Spinal cord (tissue), 10 donors: Measurements from ENCODE around the gene DUSP8. TPM values are rescaled to one million over a fixed set of nuclear protein-coding genes. Genes with fewer than 3 reads are reported as not detected.

Experiments
- DNase-seq, 6 donors: peaks; one replicate each; pipeline versions ENCODE4 v3.0.0 to v3.0.0-alpha.2; 2013 to 2015; ENCODE audit warnings: low spot score in 6 of 6, low read depth in 4 of 6
- H3K27ac ChIP-seq: one replicate; pipeline ENCODE4 v1.5.1; 2013; ENCODE audit warnings: low read depth, low read length, control low read depth
- H3K27me3 ChIP-seq: one replicate; pipeline ENCODE4 v1.6.1; 2013; ENCODE audit warnings: low read length; ENCODE audit not compliant: control insufficient read depth, insufficient read depth
- H3K36me3 ChIP-seq: one replicate; pipeline ENCODE4 v1.6.1; 2013; ENCODE audit warnings: low read length; ENCODE audit not compliant: control insufficient read depth, insufficient read depth
- H3K4me1 ChIP-seq: one replicate; pipeline ENCODE4 v1.6.1; 2013; ENCODE audit warnings: low read length; ENCODE audit not compliant: control insufficient read depth, insufficient read depth
- H3K4me3 ChIP-seq: one replicate; pipeline ENCODE4 v1.5.1; 2013; ENCODE audit warnings: low read depth, low read length, control low read depth
- H3K9me3 ChIP-seq: one replicate; pipeline ENCODE4 v1.6.1; 2013; ENCODE audit warnings: low read length; ENCODE audit not compliant: control insufficient read depth, insufficient read depth
- WGBS: methylation state at CpG from one replicate; pipeline ENCODE4 v1.1.5; 2013; ENCODE audit warnings: missing lambda C conversion rate; ENCODE audit not compliant: insufficient coverage; 5-methylcytosine and 5-hydroxymethylcytosine counted together
- polyA plus RNA-seq, 2 donors: library from polyadenylated mRNA; unstranded; fragments of 120-200 nt; gene quantifications; one replicate each; pipeline ENCODE4 v1.2.1, GENCODE V29; 2013; ENCODE audit not compliant: insufficient read length in 2 of 2
- total RNA-seq, 2 donors: library from RNA; depleted of rRNA in 1 of 2; stranded (reverse); fragments of 120-200 nt in 1 of 2; fragments of >200 nt in 1 of 2; gene quantifications; one replicate each; pipeline versions ENCODE4 v1.2.3 to v1.2.4, GENCODE V29; 2013 to 2014
- donor health status: healthy.

Gene DUSP8
- total and polyA plus RNA-seq, 4 donors: 2.9 to 86.2 (median 38.2) TPM

GRCh38 chr11:1562469-1563148 is 9.5 kb downstream of the DUSP8 start:
- no peaks in the 10 kb centered on the region for H3K9me3 ChIP-seq
- WGBS: 94% methylated on average over 13 of the region's 14 CpGs
- H3K27ac ChIP-seq: no peak overlapping the region
- no peak for DNase-seq
- H3K4me3 ChIP-seq: no peak overlapping the region
- peaks cover 87% of the 10 kb centered on the region for H3K4me1 ChIP-seq
- peaks cover 98% of the 10 kb centered on the region for H3K36me3 ChIP-seq
- no peaks in the 10 kb centered on the region for H3K27me3 ChIP-seq

- 87% methylated on average over 5 of the region's 5 CpGs for WGBS
- peaks cover 83% of the 10 kb centered on the region for H3K4me1 ChIP-seq
- DNase-seq: no peak
- H3K36me3 ChIP-seq: peaks cover 98% of the 10 kb centered on the region
- H3K27ac ChIP-seq: no peak overlapping the region
- no peak overlapping the region for H3K4me3 ChIP-seq
- no peaks in the 10 kb centered on the region for H3K27me3 ChIP-seq
- no peaks in the 10 kb centered on the region for H3K9me3 ChIP-seq
Observed at GRCh38 chr11:1561955-1562354, 10.1 kb downstream of the DUSP8 start.

- no peak for DNase-seq
- Histone ChIP-seq H3K27ac (no peak overlapping the region), H3K4me3 (no peak overlapping the region), H3K9me3 (no peaks in the 10 kb centered on the region), H3K27me3 (no peaks in the 10 kb centered on the region), H3K4me1 (peaks cover 76% of the 10 kb centered on the region), H3K36me3 (peaks cover 95% of the 10 kb centered on the region)
- WGBS: 92% methylated on average over 9 of the region's 17 CpGs
Observed at GRCh38 chr11:1561266-1561665, 10.8 kb downstream of the DUSP8 start.

DNA sequence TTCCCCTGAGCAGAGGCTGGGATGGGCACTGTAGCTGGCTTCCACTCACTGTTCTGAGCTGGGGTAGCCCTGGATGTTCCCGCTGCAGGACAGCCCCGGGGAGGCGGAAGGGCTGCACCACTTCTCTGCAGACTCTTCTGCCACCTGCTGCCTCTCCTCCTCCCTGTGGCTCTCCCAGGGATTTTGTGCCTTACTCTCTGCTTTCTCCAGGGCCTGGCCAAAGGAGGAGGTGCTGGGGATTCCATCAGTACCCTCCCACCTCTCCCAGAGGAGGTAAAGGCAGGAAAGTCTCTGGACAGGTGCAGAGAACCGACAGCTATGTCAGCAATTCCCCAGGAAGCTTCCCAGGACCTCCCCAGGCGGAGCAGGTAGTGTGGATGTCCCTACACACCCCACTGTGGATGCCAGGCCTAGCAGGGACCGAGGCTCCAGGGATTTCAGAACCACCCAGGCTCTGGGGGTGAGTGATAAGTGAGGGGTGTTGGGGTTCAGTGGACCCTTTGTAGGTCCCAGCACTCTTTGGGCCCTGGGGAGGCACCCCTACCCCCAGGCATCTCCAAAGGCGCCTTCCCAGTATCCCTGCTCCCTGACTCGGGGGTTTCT is 11.3 kb downstream of the DUSP8 start:
- Histone ChIP-seq H3K4me3 (no peak overlapping the region), H3K36me3 (peaks cover 95% of the 10 kb centered on the region), H3K4me1 (peaks cover 72% of the 10 kb centered on the region), H3K27ac (no peak overlapping the region), H3K27me3 (no peaks in the 10 kb centered on the region), H3K9me3 (no peaks in the 10 kb centered on the region)
- 79% methylated on average over 4 of the region's 8 CpGs for WGBS
- no peak for DNase-seq

DNA sequence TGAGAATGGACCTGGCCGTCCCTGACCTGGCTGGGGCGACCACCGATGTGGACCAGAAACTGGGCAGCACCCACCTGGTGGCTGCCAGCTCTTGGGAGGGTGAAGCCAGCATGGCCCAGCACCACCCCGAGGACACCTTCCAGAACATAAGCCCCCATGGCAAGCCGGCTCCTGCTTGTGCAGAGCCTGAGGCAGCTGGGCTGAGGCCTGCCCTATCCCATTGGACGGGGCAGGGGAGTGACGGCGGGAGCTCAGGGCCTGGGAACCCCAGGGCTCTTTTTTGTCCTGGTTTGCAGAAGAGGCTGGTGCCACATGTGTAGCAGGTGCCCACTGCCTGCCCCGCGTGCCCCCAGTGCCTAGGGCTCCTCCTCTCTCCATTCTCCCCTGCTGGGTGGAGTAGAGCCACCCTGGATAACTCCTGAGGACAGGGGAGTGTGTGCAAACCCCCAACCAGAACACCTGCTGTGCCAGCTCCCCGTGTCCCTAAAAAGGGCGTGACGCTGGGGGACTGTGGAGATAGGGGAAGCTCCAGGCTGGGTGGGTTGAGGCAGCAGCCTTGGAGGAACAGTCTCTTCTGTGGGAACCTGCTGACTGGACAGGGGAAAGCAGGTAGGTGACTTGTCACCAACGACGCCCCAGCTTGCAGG is 11.9 kb downstream of the DUSP8 start:
- 78% methylated on average over 15 of the region's 15 CpGs for WGBS
- H3K27ac ChIP-seq: peak overlapping the region; percentile 86
- DNase-seq: no peak
- H3K4me1 ChIP-seq: peaks cover 72% of the 10 kb centered on the region
- H3K36me3 ChIP-seq: peaks cover 95% of the 10 kb centered on the region
- H3K9me3 ChIP-seq: no peaks in the 10 kb centered on the region
- H3K27me3 ChIP-seq: no peaks in the 10 kb centered on the region
- no peak overlapping the region for H3K4me3 ChIP-seq

DNA sequence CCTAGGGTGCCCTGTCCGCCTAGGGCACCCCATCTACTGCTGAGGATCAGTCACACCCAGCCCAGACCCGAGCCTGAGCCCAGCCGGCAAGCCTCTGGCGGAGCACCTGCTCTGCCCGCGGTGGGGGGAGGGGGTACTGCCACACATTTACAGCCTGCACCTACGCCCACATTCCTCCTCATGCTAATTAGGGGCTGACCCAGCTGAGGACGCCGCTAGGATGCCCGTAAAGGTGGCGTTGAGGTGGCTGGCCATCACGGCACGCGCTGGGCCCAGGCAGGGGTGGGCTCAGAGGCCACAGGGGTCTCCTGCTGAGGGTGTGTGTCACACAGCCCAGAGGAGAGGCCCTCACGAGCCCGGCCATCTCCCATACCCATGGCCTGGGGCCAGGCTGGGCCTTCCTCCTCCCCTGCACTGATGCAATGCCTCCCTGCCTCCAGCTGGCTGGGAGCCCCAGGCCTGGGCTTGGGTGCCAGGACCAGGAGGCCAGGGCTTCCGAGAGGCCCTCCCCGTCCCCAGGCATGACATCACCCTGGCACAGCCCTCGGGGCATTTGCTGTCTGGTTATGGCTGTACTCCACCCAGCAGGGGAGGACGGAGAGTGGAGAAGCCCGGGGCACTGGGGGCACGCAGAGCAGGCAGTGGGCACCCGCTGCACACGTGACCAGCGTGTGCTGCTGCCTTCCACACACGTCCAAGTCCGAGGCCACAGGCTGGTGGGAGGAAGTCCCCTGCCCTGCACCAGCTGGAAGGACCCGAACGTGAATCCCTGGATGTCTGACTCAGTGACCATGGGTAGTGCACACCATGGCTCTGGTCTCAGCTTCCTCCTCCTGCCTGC is 12.7 kb downstream of the DUSP8 start:
- 48% methylated on average over 24 of the region's 29 CpGs for WGBS
- Histone ChIP-seq H3K4me1 (peaks cover 70% of the 10 kb centered on the region), H3K27ac (peak overlapping the region; percentile 86), H3K36me3 (peaks cover 95% of the 10 kb centered on the region), H3K4me3 (no peak overlapping the region), H3K9me3 (no peaks in the 10 kb centered on the region), H3K27me3 (no peaks in the 10 kb centered on the region)
- DNase-seq: peak in 2 of 6 donors; percentile 55 to 87

DNA sequence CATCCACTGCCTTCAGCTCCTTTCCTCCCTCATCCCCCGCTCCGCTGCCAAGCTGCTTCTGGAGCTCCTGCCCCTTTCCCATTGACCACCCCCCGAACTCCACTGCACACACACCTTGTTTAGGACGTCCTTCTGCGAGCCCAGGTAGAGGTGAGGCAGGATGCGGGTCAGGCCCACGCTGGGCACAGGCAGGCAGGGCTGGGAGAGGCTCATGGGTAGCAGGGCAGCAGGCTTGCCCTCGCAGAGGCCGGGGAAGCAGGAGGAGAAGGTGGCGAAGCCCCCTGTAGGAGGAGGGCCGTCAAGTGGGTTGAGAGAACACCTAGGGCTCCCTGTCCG is 13.3 kb downstream of the DUSP8 start:
- no peaks in the 10 kb centered on the region for H3K27me3 ChIP-seq
- H3K27ac ChIP-seq: peak overlapping the region; percentile 86
- peaks cover 69% of the 10 kb centered on the region for H3K4me1 ChIP-seq
- no peak overlapping the region for H3K4me3 ChIP-seq
- DNase-seq: no peak
- peaks cover 95% of the 10 kb centered on the region for H3K36me3 ChIP-seq
- H3K9me3 ChIP-seq: no peaks in the 10 kb centered on the region
- 82% methylated on average over 11 of the region's 12 CpGs for WGBS

DNA sequence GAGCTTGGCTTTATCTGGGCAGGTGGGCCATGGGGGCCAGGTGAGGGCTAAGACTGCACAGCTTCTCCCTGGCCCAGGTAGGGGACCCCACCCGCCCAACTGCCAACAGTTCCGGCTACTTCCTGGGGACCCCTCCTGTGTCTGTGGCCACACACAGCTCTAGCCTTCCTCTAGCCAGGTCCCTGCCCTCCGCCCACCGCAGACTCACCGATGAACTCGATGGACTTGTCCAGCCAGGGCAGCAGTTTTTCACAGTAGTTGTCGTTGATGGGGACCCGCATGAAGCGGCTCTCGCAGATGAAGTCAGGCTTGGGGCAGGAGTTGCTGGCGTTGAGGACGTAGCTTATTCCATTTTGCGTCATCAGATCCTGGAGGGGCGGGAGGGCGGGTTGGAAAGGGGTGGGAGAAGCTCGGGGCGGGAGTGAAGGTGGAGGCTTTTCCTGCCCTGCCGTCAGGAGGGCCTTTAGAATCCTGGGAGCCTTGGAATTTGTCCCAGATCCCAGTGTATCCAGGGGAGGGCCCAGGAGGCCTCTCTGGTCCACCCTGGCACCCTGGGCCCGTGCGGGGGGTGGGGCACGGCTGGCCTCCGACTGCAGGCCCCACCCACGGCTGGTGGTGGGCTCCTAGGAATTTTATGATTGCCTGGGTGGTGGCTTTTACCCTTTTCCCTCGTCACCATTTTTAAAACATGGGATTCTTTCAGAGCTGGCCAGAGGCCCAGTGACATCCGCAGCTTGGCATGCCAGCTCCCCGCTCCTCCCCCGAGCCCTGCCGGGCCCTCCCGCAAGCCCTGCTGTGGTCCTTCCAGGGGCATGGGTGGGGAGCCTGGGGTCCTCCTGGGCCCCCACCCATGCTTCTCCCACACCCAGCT is 13.9 kb downstream of the DUSP8 start:
- H3K9me3 ChIP-seq: no peaks in the 10 kb centered on the region
- no peaks in the 10 kb centered on the region for H3K27me3 ChIP-seq
- no peak overlapping the region for H3K4me3 ChIP-seq
- H3K36me3 ChIP-seq: peaks cover 89% of the 10 kb centered on the region
- peak in 1 of 6 donors; percentile 76 for DNase-seq
- peaks cover 65% of the 10 kb centered on the region for H3K4me1 ChIP-seq
- peak overlapping the region; percentile 86 for H3K27ac ChIP-seq
- WGBS: 54% methylated on average over 20 of the region's 29 CpGs
